PFSK-1 (cell line): ENCODE measurements around the gene ERC1.

Experiments used
- FOXP2 ChIP-seq: optimal IDR thresholded peaks from 2 replicates; pipeline ENCODE3; 2011; ENCODE audit warnings: borderline replicate concordance, control low read depth, inconsistent platforms; ENCODE audit not compliant: insufficient read depth; ENCODE audit errors: extremely low read length, extremely low read depth
- POLR2AphosphoS5 ChIP-seq: IDR thresholded peaks from 2 replicates; pipeline ENCODE4 v1.6.1; 2012; ENCODE audit warnings: low read depth, mild to moderate bottlenecking, control low read depth, low read length, moderate library complexity
- REST ChIP-seq, 2 experiments: IDR thresholded peaks; 2 replicates each; pipeline versions ENCODE4 v1.6.1 to v1.8.0; 2011 to 2012; ENCODE audit warnings: low read depth in 2 of 2, low read length in 2 of 2, control low read depth in 1 of 2, inconsistent platforms in 1 of 2, mild to moderate bottlenecking in 1 of 2, moderate library complexity in 1 of 2; ENCODE audit not compliant: insufficient read depth in 1 of 2
- SIN3A ChIP-seq: IDR thresholded peaks from 2 replicates; pipeline ENCODE4 v1.6.1; 2012; ENCODE audit warnings: mild to moderate bottlenecking, low read length, moderate library complexity, borderline replicate concordance; ENCODE audit not compliant: insufficient read depth
- TAF1 ChIP-seq: IDR thresholded peaks from 2 replicates; pipeline ENCODE4 v1.6.1; 2012; ENCODE audit warnings: low read length, control low read depth, borderline replicate concordance; ENCODE audit not compliant: insufficient read depth

Gene ERC1

DNA sequence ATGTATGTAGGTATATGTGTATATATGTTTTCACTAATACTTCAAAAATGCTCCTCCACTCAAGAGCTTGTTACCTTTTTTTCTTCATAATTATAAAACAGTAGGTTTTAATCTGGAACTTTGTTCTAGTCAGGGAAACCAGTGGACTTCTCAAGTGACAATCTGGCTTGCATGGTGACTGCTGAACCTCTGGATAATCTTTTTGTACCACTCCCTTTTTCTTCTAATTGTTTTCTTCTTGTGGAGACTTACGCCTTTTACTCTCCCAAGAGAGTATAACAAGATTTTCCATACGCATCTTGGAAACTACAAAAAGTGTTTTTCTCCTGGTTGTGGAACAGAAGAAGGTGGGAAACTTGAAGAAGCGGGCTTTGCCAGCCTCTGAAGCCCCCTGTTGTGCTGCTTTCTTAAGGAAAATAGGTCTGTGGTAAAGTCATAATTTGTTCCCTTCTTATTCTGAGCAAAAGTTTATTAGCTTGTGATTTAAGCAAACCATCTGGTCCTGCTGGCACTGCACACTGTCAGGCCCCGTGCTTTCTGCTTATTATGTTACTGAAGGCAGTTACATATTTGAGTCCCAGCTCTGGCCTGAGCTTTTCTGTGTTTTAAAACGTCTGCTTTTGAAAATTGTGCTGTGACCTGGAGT lies 291.8 kb downstream of the ERC1 start:
- TF ChIP-seq TAF1 (no peak), REST (IDR thresholded peaks at IDR 0.05; ENCODE audit: insufficient read depth in 1 of 2, low read depth in 2 of 2, low read length in 2 of 2) (no peak), POLR2AphosphoS5 (no peak), SIN3A (no peak), FOXP2 (no peak)

DNA sequence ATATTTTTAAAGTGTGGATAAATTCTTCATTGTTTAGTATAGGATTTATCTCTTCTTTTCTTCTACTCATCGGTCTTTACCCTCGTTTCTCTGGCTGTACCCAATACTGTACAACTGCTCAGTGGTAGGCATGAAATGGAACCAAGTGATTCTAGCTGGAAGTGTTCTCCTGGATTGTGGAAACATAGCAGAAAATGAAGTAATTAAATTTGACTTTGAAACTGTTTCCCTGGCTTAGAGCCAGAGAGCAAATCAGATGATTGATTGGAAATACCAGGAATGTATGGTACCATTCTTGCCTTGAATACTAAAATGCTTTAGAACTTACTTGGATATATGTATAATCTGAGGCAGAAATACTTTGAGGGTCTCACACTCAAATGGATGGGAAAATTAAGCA lies 292.3 kb downstream of the ERC1 start:
- TF ChIP-seq SIN3A (no peak), POLR2AphosphoS5 (no peak), REST (IDR thresholded peaks at IDR 0.05; ENCODE audit: insufficient read depth in 1 of 2, low read depth in 2 of 2, low read length in 2 of 2) (no peak), FOXP2 (no peak), TAF1 (no peak)

DNA sequence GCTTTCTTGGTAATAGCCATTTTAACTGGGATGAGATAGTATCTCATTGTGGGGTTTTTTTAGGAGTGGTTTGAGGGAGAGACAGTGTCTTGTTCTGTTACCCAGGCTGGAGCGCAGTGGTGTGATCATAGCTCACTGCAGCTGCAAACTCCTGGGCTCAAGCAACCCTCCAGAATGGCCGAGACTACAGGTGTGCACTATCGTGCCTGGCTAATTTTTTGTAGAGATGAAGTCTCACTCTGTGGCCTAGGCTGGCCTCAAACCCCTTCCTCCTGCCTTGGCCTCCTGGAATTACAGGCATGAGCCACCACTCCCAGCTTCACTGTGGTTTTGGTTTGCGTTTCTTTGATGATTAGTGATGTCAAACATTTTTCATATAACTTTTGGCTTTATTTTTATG lies 293.6 kb downstream of the ERC1 start:
- TF ChIP-seq REST (IDR thresholded peaks at IDR 0.05; ENCODE audit: insufficient read depth in 1 of 2, low read depth in 2 of 2, low read length in 2 of 2) = no peak
- no peak for TF ChIP-seq SIN3A
- no peak for TF ChIP-seq POLR2AphosphoS5
- TF ChIP-seq FOXP2 = no peak
- TF ChIP-seq TAF1 = no peak

- TF ChIP-seq REST (IDR thresholded peaks at IDR 0.05; ENCODE audit: insufficient read depth in 1 of 2, low read depth in 2 of 2, low read length in 2 of 2) = no peak
- TF ChIP-seq POLR2AphosphoS5 = no peak
- TF ChIP-seq SIN3A = no peak
- TF ChIP-seq FOXP2 = no peak
- TF ChIP-seq TAF1 = no peak
These were observed 296.5 kb downstream of the ERC1 start for GRCh38 chr12:1287446-1287975.

DNA sequence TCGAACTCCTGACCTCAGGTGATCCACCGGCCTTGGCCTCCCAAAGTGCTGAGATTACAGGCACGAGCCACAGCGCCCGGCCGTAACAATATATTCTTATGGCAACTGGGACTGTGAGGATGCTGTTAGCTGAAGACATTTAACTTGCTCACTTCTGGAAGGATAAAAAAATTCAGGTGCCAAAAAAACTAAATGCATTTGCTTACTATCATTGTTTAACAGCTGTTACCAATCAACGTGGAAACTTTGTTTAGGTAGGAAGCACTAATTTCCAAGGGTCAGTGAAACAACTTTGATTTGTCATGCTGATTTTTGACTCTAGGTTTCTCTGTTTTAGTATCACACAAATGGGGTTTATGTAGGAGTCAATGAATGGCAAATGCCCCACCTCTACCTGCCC lies 297.3 kb downstream of the ERC1 start:
- TF ChIP-seq TAF1 = no peak
- TF ChIP-seq POLR2AphosphoS5 = no peak
- TF ChIP-seq REST (IDR thresholded peaks at IDR 0.05; ENCODE audit: insufficient read depth in 1 of 2, low read depth in 2 of 2, low read length in 2 of 2) = no peak
- TF ChIP-seq FOXP2 = no peak
- no peak for TF ChIP-seq SIN3A
